NCI-H2029 (cell line): ENCODE measurements around the gene PRPF38A.
"Not testable (repeated sequence)": the region's sequence is repeated elsewhere in the genome, so short reads cannot be mapped to it uniquely, and the experiment has no call there.

Experiments used
- DNase-seq: peaks from one replicate; lab custom pipeline; 2025; lab: John Stamatoyannopoulos, UW

Gene PRPF38A, protein sequence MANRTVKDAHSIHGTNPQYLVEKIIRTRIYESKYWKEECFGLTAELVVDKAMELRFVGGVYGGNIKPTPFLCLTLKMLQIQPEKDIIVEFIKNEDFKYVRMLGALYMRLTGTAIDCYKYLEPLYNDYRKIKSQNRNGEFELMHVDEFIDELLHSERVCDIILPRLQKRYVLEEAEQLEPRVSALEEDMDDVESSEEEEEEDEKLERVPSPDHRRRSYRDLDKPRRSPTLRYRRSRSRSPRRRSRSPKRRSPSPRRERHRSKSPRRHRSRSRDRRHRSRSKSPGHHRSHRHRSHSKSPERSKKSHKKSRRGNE

DNA sequence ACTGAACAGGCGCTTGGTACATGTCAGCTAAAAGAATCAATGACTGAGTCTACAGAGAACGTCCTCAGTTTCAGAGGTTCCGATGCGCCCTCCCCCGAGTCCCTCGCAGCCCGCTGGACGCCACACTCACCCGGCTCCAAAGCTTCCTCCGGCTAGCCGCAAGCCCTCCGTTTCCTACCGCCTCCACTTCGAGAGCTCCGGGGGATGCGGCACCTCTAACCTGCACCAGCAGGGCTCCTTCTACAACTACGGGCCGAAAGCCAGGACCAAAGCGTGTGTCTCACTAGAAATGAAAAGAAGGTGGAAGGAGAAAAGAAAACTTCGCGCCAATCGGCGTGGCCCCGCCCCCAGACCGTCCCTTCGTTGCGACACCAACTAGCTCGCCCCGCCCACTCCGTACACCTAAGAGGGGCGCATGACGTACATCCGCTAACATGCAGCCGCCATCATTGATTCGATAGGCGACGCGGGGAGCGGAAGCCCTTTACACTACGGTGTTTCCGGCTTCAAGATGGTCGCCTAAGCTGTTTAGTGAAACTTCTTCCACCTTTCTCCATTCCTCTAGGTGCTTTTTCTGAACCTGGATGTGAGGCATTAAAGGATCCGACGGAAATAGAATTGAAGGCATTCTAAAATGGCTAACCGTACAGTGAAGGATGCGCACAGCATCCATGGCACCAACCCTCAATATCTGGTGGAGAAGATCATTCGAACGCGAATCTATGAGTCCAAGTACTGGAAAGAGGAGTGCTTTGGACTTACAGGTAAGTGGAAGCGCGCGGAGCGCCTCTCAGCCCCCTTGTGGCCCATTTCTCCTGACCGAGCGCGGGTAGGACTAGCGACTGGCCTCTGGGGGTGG lies at the start of gene PRPF38A, which contains the start of gene ORC1:
Gene PRPF38A (plus strand): TSS at position 487 of the 859 bp plus-strand sequence. CDS start 148 bp downstream, at position 635.
Gene ORC1 (minus strand): TSS at position 308 of the 859 bp plus-strand sequence. CDS start 2,200 bp downstream, outside the sequence.
- peak; percentile 100 for DNase-seq

DNA sequence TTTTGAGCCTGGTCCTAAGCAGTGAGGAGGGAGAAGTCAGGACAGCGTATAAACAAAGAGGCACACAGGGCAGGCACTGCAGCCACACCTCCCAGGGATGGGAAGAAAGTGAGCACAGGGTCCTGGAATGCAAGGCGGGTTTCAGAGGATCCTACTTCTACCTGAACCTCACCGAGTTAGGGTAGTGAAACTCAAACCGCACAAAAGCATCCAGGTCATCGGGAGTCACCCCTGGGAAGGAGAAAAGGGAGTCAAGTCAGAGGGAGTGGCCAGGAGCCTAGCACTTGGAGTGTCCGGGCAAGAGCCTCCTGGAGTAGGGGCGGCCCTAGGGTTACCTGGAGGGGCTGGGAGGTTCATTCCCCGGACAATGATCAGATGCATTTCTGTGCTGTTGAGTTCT lies 49.0 kb upstream of the PRPF38A start:
- no peak for DNase-seq

DNA sequence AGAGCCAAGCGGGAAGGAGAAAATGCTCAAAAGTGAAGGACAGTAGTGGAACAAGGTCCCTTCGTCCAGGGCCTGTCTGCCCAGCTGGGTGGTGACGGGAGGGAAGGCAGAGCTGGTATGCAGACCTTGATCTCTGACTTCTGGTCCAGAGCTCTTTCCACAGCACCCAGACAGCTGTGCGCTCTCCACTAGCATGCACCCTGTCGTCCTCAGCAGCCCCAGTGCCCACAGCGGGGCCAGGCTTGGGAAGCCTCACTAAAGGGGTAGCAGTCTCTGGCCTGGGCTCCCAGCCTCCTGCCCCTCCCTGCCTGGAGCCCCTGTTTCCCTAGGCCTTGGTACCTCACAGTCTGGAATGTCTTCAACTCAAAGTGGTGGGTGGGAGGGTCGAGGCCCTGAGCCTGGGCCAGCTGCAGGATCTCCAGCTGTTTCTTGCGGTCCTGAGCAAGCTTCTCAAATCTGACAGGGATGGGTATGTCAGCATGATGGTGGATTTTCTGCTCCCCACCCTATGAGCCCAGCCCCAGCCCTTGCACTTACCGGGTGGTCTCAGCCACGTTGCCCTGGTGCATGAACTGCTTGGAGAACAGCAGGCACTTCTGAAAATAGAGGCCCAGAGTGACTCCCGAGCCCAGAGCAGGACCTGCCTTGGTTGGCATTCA lies 48.4 kb upstream of the PRPF38A start:
- no peak for DNase-seq

DNA sequence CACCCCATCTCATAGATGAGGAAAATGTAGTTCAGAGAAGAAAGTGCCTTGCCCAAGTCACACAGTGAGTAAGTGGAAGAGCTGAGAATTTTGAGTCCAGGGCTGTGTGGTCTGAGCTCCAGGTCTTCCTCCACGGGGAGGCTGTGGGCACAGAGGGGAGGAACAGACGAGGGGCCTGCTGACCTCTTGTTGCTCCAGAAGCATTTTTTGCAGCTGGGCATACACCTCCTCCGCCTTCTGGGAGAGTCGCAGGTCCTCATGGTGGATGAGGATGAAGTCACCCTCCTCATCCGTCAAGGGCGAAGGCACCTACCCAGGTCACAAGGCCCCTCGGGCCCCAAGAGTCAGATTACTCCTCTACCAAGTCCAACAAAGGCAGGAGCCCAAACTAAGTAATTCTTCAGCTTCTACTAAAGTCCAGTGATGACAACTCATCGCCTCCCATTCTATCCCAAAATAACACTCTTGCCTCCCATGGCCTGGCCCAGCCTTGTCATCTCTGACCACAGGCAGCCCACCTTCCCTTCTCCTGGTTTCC lies 47.5 kb upstream of the PRPF38A start:
- no peak for DNase-seq

DNA sequence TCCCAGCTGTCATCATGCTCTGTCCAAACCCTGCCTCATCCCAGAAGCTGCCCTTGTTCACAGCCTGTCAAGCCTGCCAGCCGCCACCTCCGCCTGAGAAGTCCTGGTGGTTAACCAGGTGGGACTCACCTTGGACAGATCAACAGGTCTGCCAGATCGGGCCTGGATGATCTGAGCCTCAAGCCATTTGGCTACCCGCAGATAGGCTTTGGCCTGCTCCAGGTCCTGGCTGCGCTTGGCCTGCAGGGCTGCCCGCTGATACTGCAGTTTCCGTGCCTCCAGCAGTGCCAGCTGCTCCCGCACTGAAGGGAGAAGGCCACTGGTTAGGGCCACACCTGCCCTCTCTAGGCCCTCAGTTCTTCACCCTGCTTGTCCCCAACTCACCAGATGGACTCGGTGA lies 47.0 kb upstream of the PRPF38A start:
- no peak for DNase-seq

DNA sequence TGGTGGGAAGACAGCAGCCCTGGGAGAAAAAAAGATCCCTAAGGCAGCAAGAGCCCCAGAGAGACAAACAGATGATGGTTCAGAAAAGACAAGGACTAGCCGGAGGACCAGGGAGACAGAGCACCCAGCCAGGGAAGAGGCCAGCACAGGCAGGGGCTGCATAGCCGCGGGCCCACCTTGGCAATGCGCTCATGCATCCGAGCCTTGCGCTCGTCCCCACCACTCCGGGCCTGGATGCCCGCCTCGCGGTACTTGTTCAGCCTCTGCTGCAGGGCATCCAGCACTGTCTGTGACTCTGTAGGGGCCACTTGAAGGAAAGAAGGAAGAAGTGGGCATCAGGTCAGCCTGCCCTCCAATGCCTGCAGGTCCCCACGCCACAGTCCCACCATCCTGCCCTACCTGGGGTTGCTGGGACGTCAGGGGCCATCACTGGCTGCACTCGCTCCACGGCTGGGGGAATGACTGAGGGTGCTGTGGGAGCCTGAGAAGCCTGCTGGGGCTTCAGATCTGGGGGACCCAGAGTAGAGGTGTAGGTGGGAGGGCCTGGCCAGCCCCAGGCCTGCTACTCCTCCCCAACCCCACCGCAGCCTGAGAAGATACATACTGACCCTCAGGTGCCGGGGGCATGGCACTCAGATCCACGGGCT lies 45.4 kb upstream of the PRPF38A start:
- DNase-seq, result no peak

DNA sequence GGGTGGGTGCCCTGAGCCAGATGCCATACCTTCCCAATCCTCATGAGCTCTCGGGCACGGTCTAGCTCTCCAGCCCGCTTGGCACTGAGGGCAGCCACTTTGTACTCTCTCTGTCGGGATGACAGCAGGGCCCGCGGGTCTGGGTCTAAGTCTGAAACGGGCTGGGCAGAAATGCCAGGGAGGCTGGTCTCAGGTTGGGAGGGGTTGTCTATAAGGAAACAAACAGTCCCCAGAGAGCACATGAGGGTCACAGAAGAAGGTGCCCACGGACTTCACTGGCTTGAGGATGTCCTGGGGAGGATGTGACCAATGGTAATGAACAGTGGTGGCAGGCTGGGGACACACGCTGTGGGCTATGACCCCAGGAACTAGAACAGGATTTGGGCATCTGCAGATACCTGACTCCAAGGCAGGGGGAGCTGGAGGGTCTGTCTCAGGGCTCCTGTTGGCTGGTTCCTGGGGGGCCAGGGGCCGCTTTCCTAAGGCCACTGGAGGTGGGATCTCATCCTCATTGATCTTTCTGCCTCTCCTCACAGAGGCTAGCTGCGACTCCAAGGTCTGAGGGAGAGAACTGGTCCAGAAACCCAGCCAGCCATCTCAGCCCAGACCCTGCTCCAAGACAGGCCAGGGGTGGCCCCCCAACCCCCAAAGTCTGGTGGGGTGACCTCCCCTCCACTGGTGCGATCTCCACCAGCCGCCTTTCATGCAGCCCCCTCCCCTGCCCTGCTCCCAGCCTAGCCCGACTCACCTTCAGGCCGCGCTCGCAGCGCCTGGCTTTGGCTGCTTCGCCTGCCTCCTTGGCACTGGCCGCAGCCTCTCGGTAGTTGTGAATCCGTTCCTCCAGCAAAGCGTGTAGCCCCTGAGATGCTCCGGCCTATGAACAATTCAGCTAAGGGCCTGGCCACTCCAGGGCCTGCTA lies 44.5 kb upstream of the PRPF38A start:
- no peak for DNase-seq

DNA sequence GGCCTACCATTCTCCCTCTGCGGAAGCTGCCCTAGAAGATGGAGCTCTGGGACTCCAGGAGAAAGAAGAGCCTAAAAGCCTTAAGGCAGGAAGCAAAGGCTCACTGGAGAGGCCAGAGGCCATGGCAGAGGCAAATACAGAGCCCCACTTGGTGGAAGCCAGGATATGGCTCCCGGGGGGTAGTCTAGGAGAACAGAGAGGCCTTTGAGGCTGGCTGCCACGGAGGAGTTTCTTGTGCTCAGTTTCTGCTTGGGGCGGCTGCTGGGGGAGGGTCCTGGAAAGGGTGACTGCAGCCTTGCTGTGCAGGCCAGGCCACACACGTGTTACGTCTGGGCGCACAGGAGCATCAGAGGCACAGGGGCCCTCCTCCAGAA lies 43.8 kb upstream of the PRPF38A start:
- no peak for DNase-seq

DNA sequence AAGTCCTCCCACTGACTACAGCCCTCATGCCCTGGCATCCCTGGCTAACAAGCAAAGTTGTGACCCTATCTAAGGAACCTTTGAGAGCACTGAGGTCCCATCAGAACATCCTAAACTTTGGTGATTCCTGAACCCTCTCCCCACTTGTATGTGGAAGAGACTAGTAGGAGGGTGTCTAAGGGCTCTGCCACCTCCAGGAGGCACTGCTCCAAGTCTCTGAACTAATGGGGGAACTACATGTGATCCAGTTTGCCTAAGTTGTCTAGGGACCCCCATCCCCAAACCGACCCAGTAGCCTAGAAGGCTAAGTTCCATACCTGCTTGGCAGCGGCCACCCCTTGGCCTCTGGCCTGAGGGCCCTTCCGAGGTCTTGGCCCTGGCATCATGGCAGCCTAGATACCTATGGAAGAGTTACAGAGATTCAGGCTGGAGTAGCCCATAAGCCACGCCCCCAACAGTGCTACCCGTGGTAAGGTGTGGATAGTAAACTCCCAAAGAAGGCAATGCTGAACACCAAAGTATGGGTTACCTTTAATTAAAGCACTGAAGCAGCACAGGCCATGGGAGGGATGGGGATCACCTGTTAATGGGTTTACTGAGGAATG lies 40.1 kb upstream of the PRPF38A start:
- no peak for DNase-seq

DNA sequence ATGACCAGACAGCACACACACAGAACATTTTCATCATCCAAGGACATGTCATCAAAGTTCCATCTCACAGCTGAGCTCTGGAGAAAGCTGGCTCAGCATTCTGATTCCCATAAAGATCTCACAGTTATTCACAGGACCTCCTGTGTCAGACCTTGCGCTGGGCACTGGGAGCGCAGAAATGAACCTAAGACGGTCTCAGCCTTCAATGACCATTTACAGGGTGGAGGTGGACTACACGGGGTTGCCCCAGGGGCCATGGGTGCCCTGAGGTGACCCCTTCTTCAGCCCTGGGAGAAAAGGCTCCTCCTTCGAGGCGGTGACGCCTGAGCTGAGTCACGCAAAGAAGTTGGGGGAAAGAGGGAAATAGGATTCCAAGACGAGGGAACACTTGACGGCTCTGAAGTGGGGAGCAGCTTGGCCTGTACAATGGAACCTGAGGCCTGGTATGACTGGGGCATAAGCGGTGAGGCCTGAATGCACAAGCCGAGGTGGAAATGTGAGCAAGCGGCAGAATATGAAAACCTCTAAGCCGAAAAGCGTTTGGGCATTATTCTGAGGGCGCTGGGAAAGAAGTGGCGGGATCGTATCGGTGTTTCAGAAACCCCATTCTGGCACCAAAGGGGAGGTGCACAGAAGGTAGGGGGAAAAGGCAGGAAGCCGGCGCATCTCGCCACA lies 39.2 kb upstream of the PRPF38A start:
- DNase-seq, result peak; percentile 56

DNA sequence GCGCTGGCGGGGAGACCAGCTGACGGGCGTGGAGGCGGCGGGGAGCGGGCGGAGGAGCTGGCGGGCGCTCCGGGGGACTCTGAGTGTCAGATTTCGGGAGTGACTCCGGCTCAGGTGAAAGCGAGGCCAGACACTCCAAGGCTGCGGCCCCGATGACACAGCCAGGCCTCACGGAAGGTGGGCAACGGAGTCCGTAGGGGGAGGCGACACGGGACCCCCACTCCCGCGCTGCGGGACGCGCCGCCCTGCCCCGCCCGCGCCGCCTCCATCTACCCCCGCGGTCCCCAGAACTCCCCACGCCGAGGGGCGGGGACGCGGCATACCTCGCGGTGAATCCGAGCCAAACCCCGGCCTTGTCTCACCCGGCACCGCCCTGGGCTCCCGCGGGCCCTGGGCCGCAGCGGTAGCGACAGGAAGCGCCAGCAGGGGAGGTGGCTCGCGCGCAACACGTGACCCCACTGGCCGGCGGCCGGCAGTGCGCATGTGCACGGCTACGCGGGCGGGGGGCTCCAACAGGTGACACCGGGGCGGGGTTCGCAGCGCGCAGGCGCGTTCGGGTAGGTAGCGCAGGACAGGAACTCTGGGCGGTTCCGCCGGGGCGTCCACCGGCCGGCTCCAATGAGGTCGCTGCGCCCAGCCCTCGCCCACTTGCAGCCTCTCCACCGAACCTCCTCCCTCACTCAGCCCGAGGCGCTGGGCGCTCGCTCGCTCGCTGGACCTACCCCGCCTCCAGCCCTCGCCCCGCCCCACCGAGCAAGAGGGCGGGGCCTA lies 38.5 kb upstream of the PRPF38A start, which contains the start of gene CC2D1B:
Gene CC2D1B (minus strand): TSS at position 460 of the 771 bp plus-strand sequence. CDS start 1,585 bp downstream, outside the sequence.
- DNase-seq, result peak; percentile 100

DNA sequence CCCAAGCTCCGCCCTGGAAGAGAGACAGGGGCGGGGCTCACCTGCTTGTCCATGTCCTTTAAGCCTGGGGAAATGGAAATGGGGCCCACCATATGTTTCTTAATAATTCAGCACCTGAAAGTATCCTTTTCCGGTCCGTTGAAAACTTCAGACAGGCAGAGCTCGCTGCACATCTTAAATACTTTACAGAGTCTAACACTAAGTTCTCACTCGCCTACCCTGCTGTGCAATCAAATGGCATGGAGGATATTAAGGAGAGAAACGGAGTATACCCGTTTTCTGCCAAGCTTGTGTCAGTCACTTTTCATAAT lies 37.9 kb upstream of the PRPF38A start:
- DNase-seq, result no peak

DNA sequence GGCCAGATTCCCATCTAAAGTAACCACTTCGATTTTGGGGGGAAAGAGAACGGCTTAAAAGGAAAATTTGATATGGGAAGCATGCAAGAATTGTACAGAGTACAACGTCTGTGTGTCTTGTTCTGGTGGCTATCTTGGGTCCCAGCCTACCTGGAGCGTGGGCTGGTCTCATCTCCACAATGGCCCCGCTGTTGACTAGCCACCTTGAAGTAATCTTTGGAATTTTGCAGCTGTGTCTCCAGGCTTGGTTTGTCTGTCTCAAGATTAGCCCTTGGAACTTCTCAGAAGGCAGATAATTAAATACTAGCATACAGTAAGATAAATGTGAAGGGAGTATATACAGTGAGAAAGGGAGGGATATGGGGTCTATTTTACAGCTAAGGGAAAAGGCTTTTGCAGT lies 37.1 kb upstream of the PRPF38A start:
- DNase-seq, result no peak

DNA sequence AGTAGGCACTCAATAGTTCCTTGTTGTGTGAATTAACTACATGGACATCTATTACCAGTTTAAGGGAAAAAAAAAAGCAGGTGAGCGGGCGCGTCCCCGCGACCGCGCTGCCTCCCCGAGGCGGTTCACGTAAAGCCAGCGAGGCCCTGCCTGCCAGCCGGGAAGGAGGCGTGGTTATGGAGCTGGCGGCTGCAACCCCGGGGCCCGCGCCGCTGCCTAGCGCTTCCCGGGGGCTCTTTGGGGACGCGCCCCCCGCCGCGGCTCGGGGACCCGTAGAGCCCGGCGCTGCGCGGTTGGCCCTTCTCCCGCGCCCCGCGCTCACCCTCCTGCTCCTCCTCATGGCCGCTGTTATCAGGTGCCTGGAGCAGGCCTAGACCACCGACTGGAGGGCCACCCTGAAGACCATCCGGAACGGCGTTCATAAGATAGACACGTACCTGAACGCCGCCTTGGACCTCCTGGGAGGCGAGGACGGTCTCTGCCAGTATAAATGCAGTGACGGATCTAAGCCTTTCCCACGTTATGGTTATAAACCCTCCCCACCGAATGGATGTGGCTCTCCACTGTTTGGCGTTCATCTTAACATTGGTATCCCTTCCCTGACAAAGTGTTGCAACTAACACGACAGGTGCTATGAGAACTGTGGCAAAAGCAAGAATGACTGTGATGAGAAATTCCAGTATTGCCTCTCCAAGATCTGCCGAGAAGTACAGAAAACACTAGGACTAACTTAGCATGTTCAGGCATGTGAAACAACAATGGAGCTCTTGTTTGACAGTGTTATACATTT lies 35.8 kb upstream of the PRPF38A start:
- peak; percentile 88 for DNase-seq

DNA sequence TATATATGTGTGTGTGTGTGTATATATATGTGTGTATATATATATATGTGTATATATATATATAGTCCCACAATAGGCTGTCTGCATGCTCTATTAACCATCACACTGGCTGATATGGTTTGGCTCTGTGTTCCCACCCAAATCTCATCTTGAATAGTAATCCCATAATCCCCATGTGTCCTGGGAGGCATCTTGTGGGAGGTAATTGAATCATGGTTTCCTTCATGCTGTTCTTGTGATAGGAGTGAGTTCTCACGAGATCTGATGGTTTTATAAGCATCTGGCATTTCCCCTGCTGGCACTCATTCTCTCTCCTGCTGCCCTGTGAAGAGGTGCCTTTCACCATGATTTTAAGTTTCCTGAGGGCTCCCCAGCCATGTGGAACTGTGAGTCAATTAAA lies 34.6 kb upstream of the PRPF38A start:
- DNase-seq, result not testable (repeated sequence)

DNA sequence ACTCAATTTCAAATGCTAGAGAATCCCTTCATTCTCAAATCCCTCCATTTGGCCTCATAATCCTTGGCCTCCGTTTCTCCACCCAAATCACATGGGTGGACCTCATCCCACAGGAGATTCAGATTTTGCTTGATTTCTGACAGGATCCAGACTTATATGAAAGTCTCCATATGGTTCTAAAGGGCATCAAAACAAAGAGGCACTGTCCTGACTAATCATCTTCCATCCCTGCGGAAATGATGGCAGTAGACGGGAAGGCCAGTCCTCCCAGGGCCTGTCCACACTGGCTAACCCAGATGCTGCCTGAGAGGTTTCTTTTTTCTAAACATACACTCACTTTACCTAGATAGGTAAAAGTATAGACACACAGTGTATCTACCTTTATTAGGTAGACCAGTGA lies 19.0 kb upstream of the PRPF38A start:
- DNase-seq, result no peak

DNA sequence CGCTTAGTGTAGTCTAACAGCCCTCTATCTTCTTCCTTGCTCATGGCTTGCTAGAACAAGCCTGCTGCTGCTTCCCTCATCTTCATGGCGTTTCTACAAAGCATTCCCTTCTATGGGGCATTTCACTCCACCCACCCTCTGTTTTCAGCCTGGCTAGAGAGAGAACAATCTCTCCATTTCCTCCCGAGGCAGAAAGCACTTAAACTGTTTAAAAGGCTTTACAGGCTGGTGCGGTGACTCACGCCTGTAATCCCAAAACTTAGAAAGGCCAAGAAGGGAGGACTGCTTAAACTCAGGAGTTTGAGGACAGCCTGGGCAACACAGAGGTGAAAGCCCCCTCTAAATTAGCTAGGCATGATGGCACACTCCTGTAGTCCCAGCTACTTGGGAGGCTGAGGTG lies 17.9 kb upstream of the PRPF38A start:
- DNase-seq, result no peak

DNA sequence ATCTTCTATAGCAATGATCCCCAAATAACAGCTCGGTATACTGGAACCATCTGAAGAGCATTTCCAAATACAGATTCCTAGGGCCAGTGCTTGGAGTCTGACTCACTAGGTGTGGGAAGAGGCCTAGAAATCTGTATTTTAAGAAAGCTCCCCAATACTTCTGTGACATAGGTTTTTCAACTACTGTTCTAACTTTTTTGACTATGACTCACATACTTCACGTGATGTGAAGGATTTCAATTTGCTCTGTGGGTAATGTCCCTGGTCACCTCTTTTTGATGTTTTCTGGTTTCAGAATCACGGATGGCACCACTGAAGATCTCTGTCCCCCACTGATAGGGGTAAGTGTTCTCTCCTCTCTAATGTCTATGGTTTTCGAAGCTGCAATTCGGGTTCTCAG lies 11.2 kb upstream of the PRPF38A start:
- DNase-seq, result no peak
